ENCODE data around the gene SLC25A3. TPM values are rescaled to one million over a fixed set of nuclear protein-coding genes. Genes with fewer than 3 reads are reported as not detected.

SLC25A3 gene
- total and polyA plus RNA-seq, 7 donors: 525 to 872 (median 638) TPM

- Histone ChIP-seq H3K36me3 (no peaks in the 10 kb centered on the region), H3K27ac (no peak overlapping the region), H3K4me1 (no peaks in the 10 kb centered on the region), H3K4me3 (no peak overlapping the region), H3K9me3 (no peaks in the 10 kb centered on the region), H3K27me3 (no peaks in the 10 kb centered on the region)
- TF ChIP-seq, protein P1, sequence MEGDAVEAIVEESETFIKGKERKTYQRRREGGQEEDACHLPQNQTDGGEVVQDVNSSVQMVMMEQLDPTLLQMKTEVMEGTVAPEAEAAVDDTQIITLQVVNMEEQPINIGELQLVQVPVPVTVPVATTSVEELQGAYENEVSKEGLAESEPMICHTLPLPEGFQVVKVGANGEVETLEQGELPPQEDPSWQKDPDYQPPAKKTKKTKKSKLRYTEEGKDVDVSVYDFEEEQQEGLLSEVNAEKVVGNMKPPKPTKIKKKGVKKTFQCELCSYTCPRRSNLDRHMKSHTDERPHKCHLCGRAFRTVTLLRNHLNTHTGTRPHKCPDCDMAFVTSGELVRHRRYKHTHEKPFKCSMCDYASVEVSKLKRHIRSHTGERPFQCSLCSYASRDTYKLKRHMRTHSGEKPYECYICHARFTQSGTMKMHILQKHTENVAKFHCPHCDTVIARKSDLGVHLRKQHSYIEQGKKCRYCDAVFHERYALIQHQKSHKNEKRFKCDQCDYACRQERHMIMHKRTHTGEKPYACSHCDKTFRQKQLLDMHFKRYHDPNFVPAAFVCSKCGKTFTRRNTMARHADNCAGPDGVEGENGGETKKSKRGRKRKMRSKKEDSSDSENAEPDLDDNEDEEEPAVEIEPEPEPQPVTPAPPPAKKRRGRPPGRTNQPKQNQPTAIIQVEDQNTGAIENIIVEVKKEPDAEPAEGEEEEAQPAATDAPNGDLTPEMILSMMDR (IDR thresholded peaks at IDR 0.05): no peak
- TF ChIP-seq POLR2AphosphoS5 (IDR thresholded peaks at IDR 0.05) (no peak), POLR2A (IDR thresholded peaks at IDR 0.05) (no peak), EP300 (IDR thresholded peaks at IDR 0.05) (no peak)
- no peak for DNase-seq
- 71 to 85% methylated on average over 5 of the region's 5 CpGs for WGBS, 2 donors
- intact Hi-C loops (cut with DNase I): no loop called here
These were observed 14.1 kb upstream of the SLC25A3 start for GRCh38 chr12:98579347-98579746.

- H3K9me3 ChIP-seq: no peaks in the 10 kb centered on the region
- H3K4me1 ChIP-seq: no peaks in the 10 kb centered on the region
- H3K27ac ChIP-seq: no peak overlapping the region
- 90 to 95% methylated on average over 3 of the region's 3 CpGs for WGBS, 2 donors
- H3K27me3 ChIP-seq: no peaks in the 10 kb centered on the region
- intact Hi-C loops (cut with DNase I): no loop called here
- TF ChIP-seq EP300 (IDR thresholded peaks at IDR 0.05) (no peak), POLR2AphosphoS5 (IDR thresholded peaks at IDR 0.05) (no peak), POLR2A (IDR thresholded peaks at IDR 0.05) (no peak)
- TF ChIP-seq, protein P1 (IDR thresholded peaks at IDR 0.05): no peak
- no peak for DNase-seq
- H3K4me3 ChIP-seq: no peak overlapping the region
- no peaks in the 10 kb centered on the region for H3K36me3 ChIP-seq
These were observed 13.7 kb upstream of the SLC25A3 start for GRCh38 chr12:98579835-98580234.

GRCh38 chr12:98580695-98581094, 12.8 kb upstream of the SLC25A3 start:
- no peaks in the 10 kb centered on the region for H3K4me1 ChIP-seq
- intact Hi-C loops (cut with DNase I): no loop called here
- H3K4me3 ChIP-seq: no peak overlapping the region
- H3K9me3 ChIP-seq: no peaks in the 10 kb centered on the region
- 97 to 98% methylated on average over 5 of the region's 5 CpGs for WGBS, 2 donors
- H3K27me3 ChIP-seq: no peaks in the 10 kb centered on the region
- H3K27ac ChIP-seq: no peak overlapping the region
- TF ChIP-seq POLR2AphosphoS5 (IDR thresholded peaks at IDR 0.05) (no peak), POLR2A (IDR thresholded peaks at IDR 0.05) (no peak)
- no peak for DNase-seq
- H3K36me3 ChIP-seq: no peaks in the 10 kb centered on the region

DNA sequence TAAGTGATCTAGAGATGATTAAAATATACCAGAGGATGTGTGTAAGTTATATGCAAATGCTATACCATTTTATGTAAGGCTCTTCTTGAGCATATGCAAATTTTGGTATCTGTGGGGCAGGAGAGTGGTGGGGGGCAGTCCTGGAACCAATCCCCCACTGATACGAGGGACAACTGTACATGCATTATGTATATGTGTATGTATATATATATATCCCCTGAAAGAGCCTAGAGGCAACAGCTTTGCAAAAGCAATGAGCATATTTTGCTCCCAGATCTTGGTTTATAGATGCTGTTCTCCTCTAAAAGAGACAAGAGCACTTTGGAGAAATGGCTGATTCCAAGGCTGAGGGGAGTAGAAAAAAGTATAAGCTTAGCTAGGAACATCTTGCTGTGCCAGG, 12.4 kb upstream of the SLC25A3 start:
- no peak for DNase-seq
- TF ChIP-seq POLR2AphosphoS5 (IDR thresholded peaks at IDR 0.05) (no peak), POLR2A (IDR thresholded peaks at IDR 0.05) (no peak), EP300 (IDR thresholded peaks at IDR 0.05) (no peak)
- TF ChIP-seq, protein P1 (IDR thresholded peaks at IDR 0.05): no peak
- Histone ChIP-seq H3K9me3 (no peaks in the 10 kb centered on the region), H3K36me3 (no peaks in the 10 kb centered on the region), H3K27ac (no peak overlapping the region), H3K4me1 (no peaks in the 10 kb centered on the region), H3K27me3 (no peaks in the 10 kb centered on the region), H3K4me3 (no peak overlapping the region)
- intact Hi-C loops (cut with DNase I): no loop called here
- 85 to 88% methylated on average over 1 of the region's 1 CpG for WGBS, 2 donors

DNA sequence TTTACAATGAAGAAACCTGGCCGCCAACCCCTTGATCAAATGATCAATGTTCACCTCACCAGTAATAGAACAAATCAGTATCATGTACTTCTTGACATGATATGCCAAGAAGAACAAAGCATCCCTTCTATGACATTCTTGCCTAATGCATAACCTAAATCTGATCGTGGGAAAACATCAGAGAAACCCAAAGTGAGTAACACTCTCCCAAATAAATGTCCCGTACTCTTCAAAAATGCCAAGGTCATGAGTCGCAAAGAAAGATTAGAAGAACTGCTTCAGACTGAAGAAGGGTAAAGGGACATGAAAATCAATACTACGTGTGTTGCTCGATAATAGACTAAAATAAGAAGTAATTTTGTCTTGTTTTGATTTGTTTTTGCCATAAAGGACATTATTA, 11.4 kb upstream of the SLC25A3 start:
- no peak overlapping the region for H3K4me3 ChIP-seq
- H3K27me3 ChIP-seq: no peaks in the 10 kb centered on the region
- H3K36me3 ChIP-seq: no peaks in the 10 kb centered on the region
- 89% methylated on average over 6 of the region's 6 CpGs for WGBS, 2 donors
- no peak for DNase-seq
- H3K9me3 ChIP-seq: no peaks in the 10 kb centered on the region
- H3K4me1 ChIP-seq: no peaks in the 10 kb centered on the region
- TF ChIP-seq POLR2A (IDR thresholded peaks at IDR 0.05): no peak
- TF ChIP-seq EP300 (IDR thresholded peaks at IDR 0.05): no peak
- TF ChIP-seq POLR2AphosphoS5 (IDR thresholded peaks at IDR 0.05): no peak
- TF ChIP-seq, protein P1 (IDR thresholded peaks at IDR 0.05): no peak
- intact Hi-C loops (cut with DNase I): no loop called here
- H3K27ac ChIP-seq: no peak overlapping the region

All from sigmoid colon (tissue), 7 donors.